Measurements from ENCODE around the gene ADGRA1.

Gene ADGRA1

DNA sequence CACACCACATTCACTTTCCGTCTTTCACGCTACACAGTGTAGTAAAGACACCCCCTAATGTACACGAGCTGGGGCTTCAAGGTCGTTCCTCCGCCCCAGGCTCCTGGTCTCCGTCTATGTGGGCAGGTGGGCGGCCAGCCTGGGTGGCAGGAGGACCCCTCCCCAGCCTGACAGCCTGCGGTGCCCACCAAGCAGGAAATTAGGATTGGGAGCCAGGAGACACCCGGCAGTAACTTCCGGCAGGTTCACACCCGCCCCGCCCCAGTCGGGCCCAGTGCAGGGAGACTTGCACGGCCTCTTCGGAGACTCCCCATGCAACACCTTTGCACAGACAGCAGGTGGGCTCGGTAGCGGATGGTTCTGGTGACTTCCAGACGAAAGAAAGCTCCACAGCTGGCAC lies 27.7 kb upstream of the ADGRA1 start:
- TF ChIP-seq OSR1 (CRISPR knock-in tag; IDR thresholded peaks at IDR 0.05) = no peak
- no peak for ATAC-seq

DNA sequence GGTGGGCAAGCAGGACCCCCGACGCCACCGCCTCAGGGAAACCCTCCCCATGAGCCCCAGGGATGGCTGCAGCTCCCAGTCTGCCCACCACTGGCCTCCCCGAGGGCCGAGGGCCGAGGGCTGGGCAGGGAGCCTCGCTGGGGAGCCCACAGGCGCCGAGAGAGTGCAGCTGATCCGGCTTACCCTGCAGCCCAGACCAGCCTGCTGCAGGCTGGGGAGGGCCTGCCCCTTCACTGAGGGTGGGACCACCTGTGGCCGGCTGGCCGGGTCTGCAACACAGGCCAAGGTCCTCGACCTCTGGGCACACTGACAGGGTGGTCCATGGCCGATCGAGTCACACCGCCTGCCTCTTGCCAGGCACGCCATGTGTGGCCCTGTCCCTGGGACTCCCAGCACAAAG lies 27.3 kb upstream of the ADGRA1 start:
- no peak for TF ChIP-seq ZFP3 (CRISPR knock-in tag; IDR thresholded peaks at IDR 0.05)
- no peak for TF ChIP-seq ZNF70 (CRISPR knock-in tag; IDR thresholded peaks at IDR 0.05)
- TF ChIP-seq OSR1 (CRISPR knock-in tag; IDR thresholded peaks at IDR 0.05) = no peak
- no peak for TF ChIP-seq PPARA (CRISPR knock-in tag; IDR thresholded peaks at IDR 0.05; ENCODE audit: borderline replicate concordance)
- no peak for TF ChIP-seq ARNTL (CRISPR knock-in tag; IDR thresholded peaks at IDR 0.05; ENCODE audit: borderline replicate concordance, low read depth)
- TF ChIP-seq TSHZ2 (CRISPR knock-in tag; IDR thresholded peaks at IDR 0.05) = no peak
- no peak for TF ChIP-seq GLIS3 (CRISPR knock-in tag; IDR thresholded peaks at IDR 0.05)
- ATAC-seq = no peak

DNA sequence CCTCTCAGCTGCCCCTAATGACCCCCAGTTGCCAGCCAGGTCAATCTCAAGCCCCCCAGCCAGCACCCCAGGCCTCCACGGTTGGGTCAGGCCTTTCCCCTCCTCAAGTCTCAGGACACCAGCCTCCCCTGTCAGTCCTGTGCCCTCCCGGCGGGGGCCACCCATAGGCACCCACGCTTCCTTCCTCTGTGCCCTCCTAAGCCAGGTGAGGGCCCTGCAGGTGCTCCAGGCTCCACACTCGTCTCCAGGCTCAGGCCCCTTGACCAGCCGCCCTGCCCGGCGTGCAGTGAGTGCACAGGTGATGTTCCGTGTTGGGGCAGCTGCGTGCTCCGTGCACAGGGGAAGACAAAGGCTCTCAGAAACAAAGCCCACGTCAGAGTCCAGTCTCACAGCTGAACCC lies 26.8 kb upstream of the ADGRA1 start:
- TF ChIP-seq OSR1 (CRISPR knock-in tag; IDR thresholded peaks at IDR 0.05) (no peak), TOX (CRISPR knock-in tag; IDR thresholded peaks at IDR 0.05; ENCODE audit: borderline replicate concordance) (no peak), CSRNP3 (CRISPR knock-in tag; IDR thresholded peaks at IDR 0.05) (no peak), ZNF8 (CRISPR knock-in tag; IDR thresholded peaks at IDR 0.05) (no peak), ZFP3 (CRISPR knock-in tag; IDR thresholded peaks at IDR 0.05) (no peak), PPARA (CRISPR knock-in tag; IDR thresholded peaks at IDR 0.05; ENCODE audit: borderline replicate concordance) (no peak), ZNF70 (CRISPR knock-in tag; IDR thresholded peaks at IDR 0.05) (no peak), ZFP30 (CRISPR knock-in tag; IDR thresholded peaks at IDR 0.05) (no peak), PATZ1 (CRISPR knock-in tag; IDR thresholded peaks at IDR 0.05; ENCODE audit: borderline replicate concordance) (no peak)
- no peak for ATAC-seq

DNA sequence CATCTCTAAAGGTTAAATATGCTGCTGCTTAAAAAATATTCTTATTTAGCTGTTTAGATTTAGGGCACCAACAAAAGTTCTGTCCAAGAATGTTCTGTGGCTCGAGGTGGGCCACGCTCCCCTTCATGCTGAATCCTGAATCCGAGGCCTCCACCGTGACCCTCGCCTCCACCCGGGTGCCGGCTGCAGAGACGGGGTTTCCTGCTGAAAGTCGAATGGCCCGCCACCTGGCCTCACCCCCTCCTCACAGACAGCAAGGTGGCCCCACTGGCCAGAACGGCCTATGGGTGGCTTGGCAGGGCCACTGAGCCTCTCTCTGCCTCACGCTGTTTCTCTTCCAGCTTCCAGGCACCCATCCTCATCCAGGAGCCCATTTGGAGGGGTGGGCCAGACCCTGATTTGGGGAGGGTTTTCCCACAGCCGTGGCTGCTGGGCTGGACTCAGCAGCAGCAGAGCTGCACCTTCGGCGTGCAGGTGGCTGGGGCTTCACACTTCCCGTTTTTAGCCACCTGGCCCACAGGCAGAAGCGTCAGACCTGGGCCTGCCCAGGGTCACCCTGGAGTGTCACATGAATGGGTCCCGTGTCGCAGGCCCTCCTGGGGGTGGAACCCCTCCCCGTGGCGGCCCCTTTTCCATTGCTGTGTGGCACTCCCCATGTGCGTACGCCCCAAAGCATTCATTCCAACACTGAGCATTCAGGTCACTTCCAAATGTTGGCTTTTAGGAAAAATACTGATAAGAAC lies 26.3 kb upstream of the ADGRA1 start:
- no peak for ATAC-seq
- TF ChIP-seq TSHZ2 (CRISPR knock-in tag; IDR thresholded peaks at IDR 0.05) (no peak), PPARA (CRISPR knock-in tag; IDR thresholded peaks at IDR 0.05; ENCODE audit: borderline replicate concordance) (no peak), ZFP3 (CRISPR knock-in tag; IDR thresholded peaks at IDR 0.05) (no peak), SNAI2 (CRISPR knock-in tag; IDR thresholded peaks at IDR 0.05) (no peak), ZNF565 (CRISPR knock-in tag; conservative IDR thresholded peaks at IDR 0.05; ENCODE audit: low read depth) (no peak), ZNF70 (CRISPR knock-in tag; IDR thresholded peaks at IDR 0.05) (no peak), BACH2 (CRISPR knock-in tag; IDR thresholded peaks at IDR 0.05; ENCODE audit: borderline replicate concordance) (no peak), RARB (CRISPR knock-in tag; IDR thresholded peaks at IDR 0.05) (no peak), ARNTL (CRISPR knock-in tag; IDR thresholded peaks at IDR 0.05; ENCODE audit: borderline replicate concordance, low read depth) (no peak), CSDC2 (CRISPR knock-in tag; IDR thresholded peaks at IDR 0.05) (no peak), OSR1 (CRISPR knock-in tag; IDR thresholded peaks at IDR 0.05) (no peak)
